ENCODE data around the gene DDX24.

- TF ChIP-seq POLR2A (IDR thresholded peaks at IDR 0.05; ENCODE audit: low read length) (no peak), GATA1 (IDR thresholded peaks at IDR 0.05; ENCODE audit: low read depth, low read length) (no peak)
These were observed 60.0 kb downstream of the DDX24 start for GRCh38 chr14:94021001-94021400.

Data from erythroblast (primary cell).